K562 (cell line): ENCODE measurements around the gene TCEA3.

Experiments used
- GABPA ChIP-seq: fragments of 200-800 bp; sonication (Bioruptor generic); conservative IDR thresholded peaks from 2 replicates; pipeline ENCODE4 v1.6.1; 2016; ENCODE audit warnings: low read depth, missing genetic modification characterization, missing compliant biosample characterization
- POLR2A ChIP-seq: fragments of 450-650 bp; conservative IDR thresholded peaks from 2 replicates; pipeline ENCODE4 v1.6.1; 2016
- RFX5 ChIP-seq: IDR thresholded peaks from 2 replicates; pipeline ENCODE4 v1.6.1; 2011; ENCODE audit warnings: low read depth, mild to moderate bottlenecking, improper control_type of control experiment, low read length
- SP1 ChIP-seq: sonication (generic); formaldehyde crosslinking; IDR thresholded peaks from 2 replicates; pipeline ENCODE4 v1.8.1; 2022; ENCODE audit warnings: mild to moderate bottlenecking, missing genetic modification reagents
- TAL1 ChIP-seq: fragments of 450-650 bp; IDR thresholded peaks from 2 replicates; pipeline ENCODE4 v1.6.1; 2016; ENCODE audit warnings: mild to moderate bottlenecking
- TRIM24 ChIP-seq, 2 experiments: fragments of 450-650 bp; IDR thresholded peaks; 2 replicates each; pipeline ENCODE4 v1.6.1; 2016
- ZNF239 ChIP-seq: fragments of 250-450 bp; sonication (Bioruptor Pico); IDR thresholded peaks from 2 replicates; pipeline ENCODE4 v1.4.0; 2020; ENCODE audit warnings: mild to moderate bottlenecking
- ZNF24 ChIP-seq: fragments of 450-650 bp; IDR thresholded peaks from 2 replicates; pipeline ENCODE4 v1.6.1; 2016
- ZNF408 ChIP-seq: fragments of 250-450 bp; sonication (Bioruptor Pico); IDR thresholded peaks from 2 replicates; pipeline ENCODE4 v1.4.0; 2020; ENCODE audit warnings: low read depth, mild to moderate bottlenecking, moderate library complexity

GRCh38 chr1:23389837-23390321, 34.7 kb downstream of the TCEA3 start:
- TF ChIP-seq ZNF239 (CRISPR knock-in tag) (peak; percentile 7; the same call in 1 of the 2 replicates), TRIM24 (IDR thresholded peaks at IDR 0.05) (peak in 1 of 2 experiments; percentile 27; a peak in 1 of 4 replicates), ZNF24 (no peak), GABPA (tag) (peak; percentile 49), RFX5 (no peak), TAL1 (no peak), SP1 (no peak), ZNF408 (CRISPR knock-in tag) (no peak), POLR2A (no peak)
